ENCODE measurements around the gene SNRNP48.

The SNRNP48 gene

GRCh38 chr6:7636151-7636550, 46.2 kb downstream of the SNRNP48 start:
- Mint-ChIP-seq H3K9me3 (peaks cover 5% of the 10 kb centered on the region), H3K27ac (no peak overlapping the region), H3K36me3 (ENCODE audit: low read depth) (no peaks in the 10 kb centered on the region), H3K4me1 (no peaks in the 10 kb centered on the region), H3K27me3 (peaks cover 1% of the 10 kb centered on the region), H3K4me3 (no peak overlapping the region)
- ATAC-seq (no peak), DNase-seq (no peak)

- H3K9me3 Mint-ChIP-seq, result peaks cover 5% of the 10 kb centered on the region
- H3K36me3 Mint-ChIP-seq (ENCODE audit: low read depth), result no peaks in the 10 kb centered on the region
- peaks cover 1% of the 10 kb centered on the region for H3K27me3 Mint-ChIP-seq
- ATAC-seq (no peak), DNase-seq (no peak)
- H3K27ac Mint-ChIP-seq, result no peak overlapping the region
- H3K4me1 Mint-ChIP-seq, result no peaks in the 10 kb centered on the region
- no peak overlapping the region for H3K4me3 Mint-ChIP-seq
Observed at GRCh38 chr6:7637533-7637932, 47.5 kb downstream of the SNRNP48 start.

DNA sequence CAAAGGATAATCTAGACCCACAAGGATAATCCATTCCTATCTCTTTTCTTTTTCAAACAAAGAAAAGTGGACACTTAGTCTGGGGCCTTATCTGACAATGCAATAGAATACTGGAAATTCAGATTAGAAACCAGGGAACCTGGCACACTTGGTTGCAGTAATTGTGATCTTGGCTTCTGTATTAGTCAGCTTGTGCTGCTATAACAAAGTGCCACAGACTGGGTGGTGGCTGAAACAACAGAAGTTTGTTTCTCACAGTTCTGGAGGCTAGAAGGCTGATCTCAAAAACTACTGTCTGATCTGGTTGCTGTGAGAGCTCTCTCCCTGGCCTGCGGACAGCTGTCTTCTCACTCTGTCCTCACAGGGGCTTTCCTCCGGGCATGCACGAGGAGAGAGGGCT, 49.4 kb downstream of the SNRNP48 start:
- DNase-seq, result no peak
- Mint-ChIP-seq H3K4me3 (no peak overlapping the region), H3K4me1 (no peaks in the 10 kb centered on the region), H3K27ac (no peak overlapping the region), H3K36me3 (ENCODE audit: low read depth) (no peaks in the 10 kb centered on the region), H3K27me3 (no peaks in the 10 kb centered on the region), H3K9me3 (peaks cover 5% of the 10 kb centered on the region)
- ATAC-seq, result no peak

DNA sequence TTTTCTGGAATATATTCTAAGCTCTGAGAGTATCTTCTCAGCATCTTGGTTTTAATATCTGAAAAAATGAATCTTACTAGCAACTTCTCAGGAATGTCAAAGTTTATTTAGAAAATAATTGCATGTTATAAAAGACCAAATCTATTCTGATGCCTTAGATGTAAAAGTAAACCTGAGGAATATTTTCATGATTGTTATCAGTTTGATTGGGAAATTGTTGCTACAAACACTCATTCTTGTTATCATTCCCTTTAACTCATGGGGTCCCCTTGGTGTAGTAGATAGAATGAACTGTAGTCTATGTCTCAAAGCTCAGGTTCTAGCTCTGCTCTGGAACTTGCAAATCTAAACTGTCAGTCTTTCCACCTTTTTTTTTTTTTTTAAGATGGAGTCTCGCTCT, 50.0 kb downstream of the SNRNP48 start:
- no peak overlapping the region for H3K4me3 Mint-ChIP-seq

GRCh38 chr6:7640607-7641577, 50.9 kb downstream of the SNRNP48 start:
- H3K9me3 Mint-ChIP-seq, result peaks cover 2% of the 10 kb centered on the region
- no peak for DNase-seq

More for the DNA sequence above, 50.0 kb downstream of the SNRNP48 start:
- H3K27me3 Mint-ChIP-seq, result no peaks in the 10 kb centered on the region
- ATAC-seq (no peak), DNase-seq (no peak)
- H3K36me3 Mint-ChIP-seq (ENCODE audit: low read depth), result no peaks in the 10 kb centered on the region
- H3K9me3 Mint-ChIP-seq, result peaks cover 5% of the 10 kb centered on the region
- H3K4me1 Mint-ChIP-seq, result no peaks in the 10 kb centered on the region
- no peak overlapping the region for H3K27ac Mint-ChIP-seq

DNA sequence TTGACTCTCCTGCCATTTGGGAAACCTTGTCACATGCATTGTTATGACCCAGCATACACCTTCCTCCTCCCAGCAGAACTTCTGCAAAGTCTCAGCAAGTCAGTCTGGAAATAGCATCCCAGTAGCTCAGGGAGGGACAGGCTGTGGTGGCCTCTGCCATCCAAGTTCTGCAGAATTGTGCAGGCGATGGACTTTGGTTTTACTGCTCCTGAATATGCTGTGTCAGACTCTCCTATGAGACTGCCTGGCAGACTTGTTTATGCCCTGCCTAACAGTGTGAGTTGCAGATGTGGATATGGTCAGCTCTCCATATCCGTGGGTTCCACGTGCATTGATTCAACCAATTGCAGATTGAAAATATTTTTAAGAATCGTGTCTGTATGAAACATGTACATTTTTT, 52.8 kb downstream of the SNRNP48 start:
- Mint-ChIP-seq H3K27me3 (no peaks in the 10 kb centered on the region), H3K9me3 (no peaks in the 10 kb centered on the region), H3K36me3 (ENCODE audit: low read depth) (no peaks in the 10 kb centered on the region), H3K27ac (no peak overlapping the region), H3K4me3 (no peak overlapping the region), H3K4me1 (peaks cover 6% of the 10 kb centered on the region)
- ATAC-seq (no peak), DNase-seq (no peak)

More at GRCh38 chr6:7640607-7641577, 50.9 kb downstream of the SNRNP48 start:
- no peak overlapping the region for H3K27ac Mint-ChIP-seq
- H3K4me3 Mint-ChIP-seq, result no peak overlapping the region
- no peaks in the 10 kb centered on the region for H3K36me3 Mint-ChIP-seq (ENCODE audit: low read depth)
- H3K27me3 Mint-ChIP-seq, result no peaks in the 10 kb centered on the region
- ATAC-seq, result no peak
- no peaks in the 10 kb centered on the region for H3K4me1 Mint-ChIP-seq

- H3K27me3 Mint-ChIP-seq, result no peaks in the 10 kb centered on the region
- H3K4me1 Mint-ChIP-seq, result peaks cover 10% of the 10 kb centered on the region
- H3K36me3 Mint-ChIP-seq (ENCODE audit: low read depth), result no peaks in the 10 kb centered on the region
- no peaks in the 10 kb centered on the region for H3K9me3 Mint-ChIP-seq
- no peak overlapping the region for H3K27ac Mint-ChIP-seq
- H3K4me3 Mint-ChIP-seq, result no peak overlapping the region
- ATAC-seq (no peak), DNase-seq (no peak)
Observed at GRCh38 chr6:7644417-7644816, 54.4 kb downstream of the SNRNP48 start.

- H3K9me3 Mint-ChIP-seq, result no peaks in the 10 kb centered on the region
- no peaks in the 10 kb centered on the region for H3K27me3 Mint-ChIP-seq
- DNase-seq (no peak), ATAC-seq (no peak)
- H3K27ac Mint-ChIP-seq, result no peak overlapping the region
- peaks cover 10% of the 10 kb centered on the region for H3K4me1 Mint-ChIP-seq
- no peaks in the 10 kb centered on the region for H3K36me3 Mint-ChIP-seq (ENCODE audit: low read depth)
- H3K4me3 Mint-ChIP-seq, result no peak overlapping the region
Observed at GRCh38 chr6:7646394-7646793, 56.4 kb downstream of the SNRNP48 start.

DNA sequence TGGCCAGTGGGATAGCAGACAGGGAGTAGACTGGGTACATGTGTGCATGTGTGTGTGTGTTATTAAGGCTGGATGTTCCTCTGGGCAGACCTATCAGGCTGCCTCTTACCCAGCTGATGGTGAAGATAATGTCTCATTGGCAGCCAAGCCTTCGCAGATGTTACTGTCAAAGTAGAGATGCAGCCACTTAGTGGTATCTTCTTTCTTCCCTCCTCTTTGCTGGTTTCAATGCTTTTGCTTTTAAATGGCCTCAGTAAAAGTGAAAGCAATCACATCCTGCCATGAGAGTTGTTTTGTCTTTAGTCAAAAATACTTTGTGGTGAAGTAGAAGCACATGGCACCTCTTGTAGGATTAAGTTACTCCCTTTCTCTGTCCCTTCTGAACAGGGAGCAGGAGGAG, 57.5 kb downstream of the SNRNP48 start:
- ATAC-seq (no peak), DNase-seq (no peak)
- no peaks in the 10 kb centered on the region for H3K27me3 Mint-ChIP-seq
- no peaks in the 10 kb centered on the region for H3K36me3 Mint-ChIP-seq (ENCODE audit: low read depth)
- H3K9me3 Mint-ChIP-seq, result no peaks in the 10 kb centered on the region
- H3K4me1 Mint-ChIP-seq, result peaks cover 10% of the 10 kb centered on the region
- H3K27ac Mint-ChIP-seq, result no peak overlapping the region
- H3K4me3 Mint-ChIP-seq, result no peak overlapping the region

GRCh38 chr6:7649037-7649810, 59.2 kb downstream of the SNRNP48 start:
- DNase-seq (no peak), ATAC-seq (no peak)
- Mint-ChIP-seq H3K27me3 (no peaks in the 10 kb centered on the region), H3K4me1 (peaks cover 10% of the 10 kb centered on the region), H3K9me3 (no peaks in the 10 kb centered on the region), H3K4me3 (no peak overlapping the region), H3K36me3 (ENCODE audit: low read depth) (no peaks in the 10 kb centered on the region), H3K27ac (no peak overlapping the region)

- no peak overlapping the region for H3K27ac Mint-ChIP-seq
- no peaks in the 10 kb centered on the region for H3K36me3 Mint-ChIP-seq (ENCODE audit: low read depth)
- no peak for ATAC-seq
- no peaks in the 10 kb centered on the region for H3K9me3 Mint-ChIP-seq
- H3K4me3 Mint-ChIP-seq, result no peak overlapping the region
- H3K4me1 Mint-ChIP-seq, result peaks cover 10% of the 10 kb centered on the region
- no peak for DNase-seq
- H3K27me3 Mint-ChIP-seq, result no peaks in the 10 kb centered on the region
Observed at GRCh38 chr6:7650878-7651277, 60.9 kb downstream of the SNRNP48 start.

GRCh38 chr6:7652957-7653356, 63.0 kb downstream of the SNRNP48 start:
- ATAC-seq (no peak), DNase-seq (no peak)
- H3K9me3 Mint-ChIP-seq, result no peaks in the 10 kb centered on the region
- H3K4me3 Mint-ChIP-seq, result no peak overlapping the region
- no peak overlapping the region for H3K27ac Mint-ChIP-seq
- H3K36me3 Mint-ChIP-seq (ENCODE audit: low read depth), result no peaks in the 10 kb centered on the region
- no peaks in the 10 kb centered on the region for H3K27me3 Mint-ChIP-seq
- H3K4me1 Mint-ChIP-seq, result peaks cover 3% of the 10 kb centered on the region

DNA sequence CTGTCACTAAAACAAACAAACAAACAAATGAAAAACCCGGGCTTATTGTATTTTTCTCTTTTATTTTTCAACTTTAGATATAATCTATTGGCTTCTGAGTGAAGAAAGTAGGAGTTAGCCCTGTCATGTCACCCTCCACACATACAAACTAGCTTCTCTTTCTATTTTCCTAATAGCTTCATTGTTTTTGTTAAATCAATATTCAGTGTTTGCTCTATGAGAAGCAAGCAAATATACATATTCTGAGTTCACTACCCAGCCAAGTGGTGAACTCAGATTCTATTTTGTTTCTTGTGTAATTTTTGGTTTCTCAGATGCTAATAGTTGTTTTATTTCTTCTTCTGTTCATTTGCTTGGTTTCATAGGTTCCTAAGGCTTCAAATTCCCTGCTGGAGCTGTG, 66.4 kb downstream of the SNRNP48 start:
- DNase-seq, result no peak
- Mint-ChIP-seq H3K4me1 (no peaks in the 10 kb centered on the region), H3K27me3 (peaks cover 2% of the 10 kb centered on the region), H3K27ac (no peak overlapping the region), H3K36me3 (ENCODE audit: low read depth) (no peaks in the 10 kb centered on the region), H3K9me3 (no peaks in the 10 kb centered on the region), H3K4me3 (no peak overlapping the region)
- ATAC-seq, result no peak

DNA sequence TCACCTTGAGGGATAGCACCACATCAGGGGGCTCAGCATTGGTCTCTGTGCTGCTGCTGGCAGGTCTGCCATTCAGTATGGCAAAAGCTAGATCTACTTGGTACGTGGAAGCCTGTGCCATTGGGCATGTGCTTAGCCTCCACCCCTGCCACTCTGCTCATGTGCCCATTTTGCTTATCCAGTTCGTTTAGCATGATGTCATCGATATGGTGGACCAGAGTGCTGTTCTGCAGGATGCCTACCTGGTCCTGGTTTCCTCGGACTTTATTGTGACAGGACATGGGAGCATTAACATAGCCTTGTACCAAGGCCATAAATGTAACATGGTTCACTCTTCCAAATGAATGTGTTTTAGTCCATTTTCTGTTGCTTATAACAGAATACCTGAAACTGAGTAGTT, 68.5 kb downstream of the SNRNP48 start:
- ATAC-seq (no peak), DNase-seq (no peak)
- H3K27me3 Mint-ChIP-seq, result peaks cover 12% of the 10 kb centered on the region
- H3K27ac Mint-ChIP-seq, result no peak overlapping the region
- H3K4me3 Mint-ChIP-seq, result no peak overlapping the region
- H3K4me1 Mint-ChIP-seq, result no peaks in the 10 kb centered on the region
- no peaks in the 10 kb centered on the region for H3K9me3 Mint-ChIP-seq
- H3K36me3 Mint-ChIP-seq (ENCODE audit: low read depth), result no peaks in the 10 kb centered on the region

GRCh38 chr6:7661364-7661763, 71.4 kb downstream of the SNRNP48 start:
- Mint-ChIP-seq H3K4me3 (no peak overlapping the region), H3K9me3 (no peaks in the 10 kb centered on the region), H3K27me3 (peaks cover 15% of the 10 kb centered on the region), H3K4me1 (no peaks in the 10 kb centered on the region), H3K36me3 (ENCODE audit: low read depth) (no peaks in the 10 kb centered on the region), H3K27ac (no peak overlapping the region)
- ATAC-seq (no peak), DNase-seq (no peak)
